Adipocyte (in vitro differentiated cells): ENCODE measurements around the gene PAK4.
A peak's percentile ranks its signal among the peaks of the same experiment; 100 is the strongest.

Experiments used
- DNase-seq: peaks from one replicate; pipeline ENCODE4 v3.0.0-alpha.2; 2015; ENCODE audit warnings: low read depth
- H3K27me3 ChIP-seq: replicated peaks from 2 replicates; pipeline ENCODE4 v1.7.0; 2013; ENCODE audit warnings: mild to moderate bottlenecking, low read length, moderate library complexity; ENCODE audit not compliant: control insufficient read depth, insufficient read depth
- H3K36me3 ChIP-seq: 2 replicates; pipeline ENCODE4 v1.7.0; 2013; ENCODE audit warnings: low read length, mild to moderate bottlenecking, moderate library complexity; ENCODE audit not compliant: control insufficient read depth, insufficient read depth, severe bottlenecking
- H3K4me1 ChIP-seq: 2 replicates; pipeline ENCODE4 v1.7.0; 2013; ENCODE audit warnings: mild to moderate bottlenecking, low read length, moderate library complexity; ENCODE audit not compliant: control insufficient read depth, insufficient read depth
- H3K4me3 ChIP-seq: 2 replicates; pipeline ENCODE4 v1.7.0; 2013; ENCODE audit warnings: mild to moderate bottlenecking, low read length, moderate library complexity
- H3K9ac ChIP-seq: 2 replicates; pipeline ENCODE4 v1.7.0; 2013; ENCODE audit warnings: mild to moderate bottlenecking, low read length, moderate library complexity
- H3K9me3 ChIP-seq: 2 replicates; pipeline ENCODE4 v1.7.0; 2013; ENCODE audit warnings: mild to moderate bottlenecking, low read length, moderate library complexity; ENCODE audit not compliant: control insufficient read depth

The PAK4 gene

GRCh38 chr19:39133431-39134270 lies 8.1 kb downstream of the PAK4 start:
- no peaks in the 10 kb centered on the region for H3K27me3 ChIP-seq
- H3K9me3 ChIP-seq, result no peaks in the 10 kb centered on the region
- peaks cover 16% of the 10 kb centered on the region for H3K4me1 ChIP-seq
- DNase-seq, result no peak
- H3K36me3 ChIP-seq, result no peaks in the 10 kb centered on the region
- no peak overlapping the region for H3K4me3 ChIP-seq
- H3K9ac ChIP-seq, result no peak overlapping the region

GRCh38 chr19:39135701-39136100 lies 10.1 kb downstream of the PAK4 start:
- Histone ChIP-seq H3K4me1 (peaks cover 10% of the 10 kb centered on the region), H3K36me3 (no peaks in the 10 kb centered on the region), H3K9me3 (no peaks in the 10 kb centered on the region), H3K27me3 (no peaks in the 10 kb centered on the region), H3K4me3 (no peak overlapping the region), H3K9ac (no peak overlapping the region)
- no peak for DNase-seq

- H3K4me3 ChIP-seq, result no peak overlapping the region
- DNase-seq, result no peak
- peaks cover 5% of the 10 kb centered on the region for H3K4me1 ChIP-seq
- no peak overlapping the region for H3K9ac ChIP-seq
- H3K27me3 ChIP-seq, result no peaks in the 10 kb centered on the region
- H3K9me3 ChIP-seq, result no peaks in the 10 kb centered on the region
- no peaks in the 10 kb centered on the region for H3K36me3 ChIP-seq
Measured at GRCh38 chr19:39136225-39136940, 10.8 kb downstream of the PAK4 start.

- Histone ChIP-seq H3K9ac (no peak overlapping the region), H3K4me1 (peaks cover 3% of the 10 kb centered on the region), H3K27me3 (no peaks in the 10 kb centered on the region), H3K4me3 (no peak overlapping the region), H3K36me3 (no peaks in the 10 kb centered on the region), H3K9me3 (no peaks in the 10 kb centered on the region)
- no peak for DNase-seq
Measured at GRCh38 chr19:39137131-39137530, 11.5 kb downstream of the PAK4 start.

GRCh38 chr19:39138221-39139211 lies 12.9 kb downstream of the PAK4 start:
- H3K27me3 ChIP-seq, result no peaks in the 10 kb centered on the region
- H3K36me3 ChIP-seq, result no peaks in the 10 kb centered on the region
- H3K9me3 ChIP-seq, result no peaks in the 10 kb centered on the region
- DNase-seq, result no peak
- H3K4me3 ChIP-seq, result no peak overlapping the region
- H3K9ac ChIP-seq, result no peak overlapping the region
- peaks cover 3% of the 10 kb centered on the region for H3K4me1 ChIP-seq

- H3K9ac ChIP-seq, result peak overlapping the region; percentile 34
- H3K27me3 ChIP-seq, result no peaks in the 10 kb centered on the region
- peaks cover 6% of the 10 kb centered on the region for H3K4me1 ChIP-seq
- H3K4me3 ChIP-seq, result no peak overlapping the region
- H3K9me3 ChIP-seq, result no peaks in the 10 kb centered on the region
- H3K36me3 ChIP-seq, result no peaks in the 10 kb centered on the region
- DNase-seq, result no peak
Measured at GRCh38 chr19:39139305-39139874, 13.8 kb downstream of the PAK4 start.

- no peak for DNase-seq
- H3K27me3 ChIP-seq, result no peaks in the 10 kb centered on the region
- H3K4me3 ChIP-seq, result no peak overlapping the region
- H3K4me1 ChIP-seq, result peaks cover 13% of the 10 kb centered on the region
- no peaks in the 10 kb centered on the region for H3K36me3 ChIP-seq
- H3K9ac ChIP-seq, result peak overlapping the region; percentile 34
- H3K9me3 ChIP-seq, result no peaks in the 10 kb centered on the region
Measured at GRCh38 chr19:39139971-39140453, 14.4 kb downstream of the PAK4 start.

- Histone ChIP-seq H3K27me3 (no peaks in the 10 kb centered on the region), H3K36me3 (no peaks in the 10 kb centered on the region), H3K4me3 (no peak overlapping the region), H3K9ac (no peak overlapping the region), H3K4me1 (peaks cover 18% of the 10 kb centered on the region), H3K9me3 (no peaks in the 10 kb centered on the region)
- DNase-seq, result no peak
Measured at GRCh38 chr19:39140594-39140993, 15.0 kb downstream of the PAK4 start.

GRCh38 chr19:39141929-39142328 lies 16.3 kb downstream of the PAK4 start:
- peaks cover 18% of the 10 kb centered on the region for H3K4me1 ChIP-seq
- no peaks in the 10 kb centered on the region for H3K9me3 ChIP-seq
- H3K27me3 ChIP-seq, result no peaks in the 10 kb centered on the region
- no peak for DNase-seq
- H3K9ac ChIP-seq, result no peak overlapping the region
- no peak overlapping the region for H3K4me3 ChIP-seq
- H3K36me3 ChIP-seq, result no peaks in the 10 kb centered on the region

GRCh38 chr19:39142630-39143029 lies 17.0 kb downstream of the PAK4 start:
- H3K4me1 ChIP-seq, result peaks cover 18% of the 10 kb centered on the region
- no peaks in the 10 kb centered on the region for H3K27me3 ChIP-seq
- DNase-seq, result no peak
- no peaks in the 10 kb centered on the region for H3K36me3 ChIP-seq
- no peak overlapping the region for H3K9ac ChIP-seq
- H3K9me3 ChIP-seq, result no peaks in the 10 kb centered on the region
- H3K4me3 ChIP-seq, result no peak overlapping the region
